ENCODE measurements around the gene AP1G1.
"Not testable (repeated sequence)": the region's sequence is repeated elsewhere in the genome, so short reads cannot be mapped to it uniquely, and the experiment has no call there.

The AP1G1 gene

DNA sequence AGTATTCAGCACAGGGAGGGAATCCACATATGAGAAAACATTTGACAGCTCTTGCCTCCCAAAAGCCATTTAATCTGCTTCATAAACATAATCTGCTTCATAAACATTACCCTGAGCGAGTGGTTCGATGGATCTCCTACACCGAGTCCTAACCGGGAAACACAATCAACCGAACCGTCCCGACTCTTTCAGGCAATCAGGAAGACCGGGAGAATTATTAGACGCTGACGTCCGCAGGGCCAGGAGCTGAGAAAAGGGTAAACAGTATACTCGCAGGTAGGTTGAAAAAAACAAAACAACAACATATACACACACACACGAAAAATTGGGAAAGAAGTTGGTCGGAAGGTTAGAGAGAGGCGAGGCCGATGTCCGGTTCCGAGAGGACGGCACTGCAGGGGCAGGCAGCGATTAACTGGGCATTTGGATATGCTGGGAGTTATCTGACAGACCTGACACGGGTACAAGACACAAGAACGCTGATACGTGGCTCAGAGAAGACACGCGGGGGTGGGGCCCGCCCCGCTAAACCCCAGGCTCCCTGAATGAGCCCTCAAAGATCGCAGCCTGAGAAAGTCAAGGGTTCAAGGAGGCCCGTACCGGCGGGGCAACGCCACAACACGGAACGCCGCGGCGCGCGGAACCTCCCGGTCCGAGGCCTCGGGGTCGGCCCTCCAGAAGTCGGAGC lies 585 bp downstream of the AP1G1 start:
- DNase-seq = no peak

DNA sequence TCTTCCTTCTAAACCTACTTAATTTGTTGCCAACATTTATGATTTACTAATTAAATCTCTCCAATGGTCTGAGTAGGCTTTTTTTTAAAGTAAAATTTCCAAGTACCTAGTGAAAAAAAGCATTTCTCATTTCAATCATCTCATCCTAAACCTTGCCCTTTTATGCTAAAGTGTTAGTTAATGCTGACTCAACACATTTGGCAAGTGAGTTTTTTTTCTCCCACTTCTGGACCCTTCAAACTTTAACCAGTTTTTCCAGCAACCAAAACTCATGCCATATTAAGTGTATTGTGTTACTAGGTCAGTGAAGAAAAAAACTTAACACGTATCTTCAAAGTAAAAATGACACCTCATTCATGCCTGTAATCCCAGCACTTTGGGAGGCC lies 5.3 kb downstream of the AP1G1 start:
- DNase-seq = no peak

DNA sequence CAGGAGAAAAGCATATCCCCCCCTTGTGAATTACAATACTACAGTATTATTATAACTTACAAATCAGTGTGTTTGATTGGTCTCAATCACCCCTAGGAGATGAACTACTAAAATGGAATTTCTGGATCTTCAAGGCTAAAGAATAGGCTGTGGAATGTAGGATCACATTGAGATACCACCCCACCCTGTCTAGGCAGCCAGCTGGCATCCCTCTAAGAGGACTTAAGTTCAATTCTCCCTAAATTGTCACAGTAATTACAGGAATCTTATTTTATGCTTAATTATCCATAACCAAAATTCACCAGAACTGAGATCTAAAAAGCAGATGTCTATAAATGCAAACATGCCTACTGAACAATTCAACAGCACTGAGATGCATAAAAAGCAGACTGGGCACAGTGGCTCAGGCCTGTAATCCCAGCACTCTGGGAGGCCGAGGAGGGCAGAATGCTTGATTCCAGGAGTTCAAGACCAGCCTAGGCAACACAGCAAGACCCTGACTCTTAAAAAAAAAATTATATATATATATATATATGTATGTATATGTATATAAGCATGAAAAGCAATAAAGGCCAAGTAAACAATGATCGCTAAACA lies 12.0 kb downstream of the AP1G1 start:
- DNase-seq = no peak

DNA sequence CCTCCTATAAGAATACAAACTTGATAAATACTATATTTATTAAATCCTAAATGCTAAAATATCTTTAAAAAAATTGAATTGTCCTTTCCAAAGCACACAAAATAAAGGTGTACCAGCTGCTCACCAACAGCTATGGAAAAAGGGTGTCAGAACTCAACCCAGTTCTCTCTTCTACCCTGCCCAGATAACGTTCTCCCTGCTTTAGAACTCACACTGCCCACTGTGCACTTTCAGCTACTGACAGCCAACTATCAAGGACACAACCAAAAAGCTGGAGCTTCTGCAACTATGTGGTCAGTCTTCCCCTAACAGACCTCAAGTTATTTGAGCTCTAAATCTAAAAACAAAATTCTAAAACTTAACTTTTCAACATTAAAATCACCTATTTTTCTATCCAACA lies 13.7 kb downstream of the AP1G1 start:
- DNase-seq = no peak

DNA sequence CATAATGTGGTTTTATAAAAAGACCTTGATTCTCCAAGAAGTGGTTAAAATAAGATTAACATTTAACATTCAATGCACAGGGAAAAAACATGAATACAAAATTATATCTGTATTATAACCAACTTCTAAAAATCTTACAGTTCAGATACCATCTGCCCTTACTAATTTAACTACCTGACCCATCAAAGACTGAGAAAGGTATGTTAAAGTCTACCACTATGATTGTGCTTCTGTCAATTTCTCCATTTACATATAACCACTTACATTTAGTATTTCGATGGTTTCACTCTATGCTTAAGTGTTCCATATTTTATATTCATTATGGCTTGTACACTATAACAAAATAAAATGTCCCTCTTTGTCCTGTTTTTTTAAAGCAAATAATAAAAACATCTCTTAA lies 14.6 kb downstream of the AP1G1 start:
- no peak for DNase-seq

DNA sequence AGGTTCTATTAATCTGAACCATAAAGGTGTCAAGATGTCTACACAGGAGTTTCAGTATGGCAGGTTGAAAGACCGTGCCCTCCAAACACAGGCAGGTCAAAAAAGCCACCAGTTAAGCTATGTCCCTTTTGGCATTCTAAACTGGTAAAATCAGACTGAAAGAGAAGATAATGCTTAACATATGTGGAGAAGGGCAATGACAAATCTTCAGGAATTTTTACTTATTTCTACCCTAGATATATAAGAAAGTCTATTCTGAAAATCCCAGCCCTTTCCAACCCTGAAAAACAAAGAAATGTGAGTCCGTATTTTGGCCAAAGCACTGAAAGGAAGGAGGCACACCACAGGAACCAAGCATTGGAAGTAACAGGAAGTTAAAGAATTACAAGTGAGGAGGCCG lies 16.5 kb downstream of the AP1G1 start:
- no peak for DNase-seq

DNA sequence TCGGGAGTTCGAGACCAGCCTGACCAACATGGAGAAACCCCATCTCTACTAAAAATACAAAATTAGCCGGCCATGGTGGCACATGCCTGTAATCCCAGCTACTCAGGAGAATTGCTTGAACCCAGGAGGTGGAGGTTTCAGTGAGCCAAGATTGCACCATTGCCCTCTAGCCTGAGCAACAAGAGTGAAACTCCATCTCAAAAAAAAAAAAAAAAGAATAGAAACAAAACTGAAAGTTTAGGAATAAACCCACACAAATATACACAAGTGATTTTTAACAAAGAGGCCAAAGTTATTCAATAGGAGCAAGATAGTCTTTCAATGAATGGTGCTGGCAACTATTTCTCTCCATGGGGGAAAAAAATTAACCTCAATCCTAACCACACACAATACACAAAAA lies 18.3 kb downstream of the AP1G1 start:
- DNase-seq = not testable (repeated sequence)

DNA sequence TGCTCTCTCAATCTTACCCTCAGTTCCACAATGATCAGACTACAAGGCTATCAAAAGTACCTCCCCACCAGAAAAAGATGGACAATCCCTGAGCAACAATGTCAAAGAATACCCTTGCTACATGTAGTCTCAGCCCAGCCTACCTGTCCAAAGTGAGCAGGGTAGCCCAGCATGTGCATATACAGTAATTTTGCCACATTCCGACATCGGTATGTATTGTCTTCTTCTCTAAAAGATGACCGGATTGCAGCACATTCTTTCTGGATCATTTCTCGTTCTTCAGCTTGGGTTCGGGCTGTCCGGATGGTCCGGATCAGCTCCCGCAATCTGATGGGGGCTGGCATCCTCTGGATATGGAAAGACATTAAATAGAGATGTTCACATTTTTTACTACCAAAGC lies 19.5 kb downstream of the AP1G1 start:
- DNase-seq = no peak

DNA sequence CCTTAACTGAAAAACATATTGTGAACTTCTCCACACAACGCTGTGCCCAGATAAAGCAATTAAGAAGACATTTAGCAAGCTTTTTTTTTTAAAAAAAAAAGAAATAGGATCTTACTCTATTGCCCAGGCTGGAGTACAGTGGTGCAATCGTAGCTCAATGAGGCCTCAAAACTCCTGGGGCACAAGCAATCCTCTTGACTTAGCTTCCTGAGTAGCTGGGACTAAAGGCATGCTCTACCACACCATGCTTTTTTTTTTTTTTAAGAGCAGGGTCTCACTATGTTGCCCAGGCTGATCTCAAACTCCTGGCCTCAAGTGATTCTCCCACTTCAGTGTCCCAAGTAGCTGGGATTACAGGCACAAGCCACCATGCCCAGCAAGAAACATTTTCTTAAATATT lies 20.1 kb downstream of the AP1G1 start:
- no peak for DNase-seq

DNA sequence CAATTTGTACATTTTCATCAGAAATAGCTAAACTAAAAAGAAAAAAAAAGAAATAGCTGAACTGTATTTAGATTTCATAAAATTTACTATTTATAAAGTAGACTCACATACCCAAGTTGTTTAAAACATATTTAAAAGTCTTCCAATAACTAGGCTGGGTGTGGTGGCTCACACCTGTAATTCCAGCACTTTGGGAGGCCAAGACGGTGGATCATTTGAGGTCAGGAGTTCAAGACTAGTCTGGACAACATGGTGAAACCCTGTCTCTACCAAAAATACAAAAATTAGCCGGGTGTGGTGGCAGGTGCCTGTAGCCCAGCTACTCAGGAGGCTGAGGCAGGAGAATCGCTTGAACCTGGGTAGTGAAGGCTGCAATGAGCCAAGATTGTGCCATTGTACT lies 23.5 kb downstream of the AP1G1 start:
- not testable (repeated sequence) for DNase-seq

DNA sequence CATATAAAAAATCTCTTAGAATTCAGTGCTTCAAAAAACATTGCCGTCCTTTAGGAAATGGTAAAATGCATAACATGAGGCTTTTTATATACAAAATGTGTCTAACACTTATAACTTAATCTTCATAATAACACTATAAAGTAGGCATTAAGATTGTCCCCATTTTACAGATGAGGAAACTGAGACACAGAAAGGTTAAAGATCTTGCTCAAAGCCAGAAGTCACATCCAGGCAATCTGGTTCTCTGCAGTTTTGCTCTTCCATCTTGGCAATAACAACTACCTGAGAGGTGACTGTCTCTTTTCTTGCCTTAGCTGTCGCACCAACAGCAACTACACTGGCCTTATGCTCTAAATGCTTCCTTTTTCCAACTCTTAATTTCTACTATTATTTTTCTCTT lies 24.5 kb downstream of the AP1G1 start:
- DNase-seq = no peak

DNA sequence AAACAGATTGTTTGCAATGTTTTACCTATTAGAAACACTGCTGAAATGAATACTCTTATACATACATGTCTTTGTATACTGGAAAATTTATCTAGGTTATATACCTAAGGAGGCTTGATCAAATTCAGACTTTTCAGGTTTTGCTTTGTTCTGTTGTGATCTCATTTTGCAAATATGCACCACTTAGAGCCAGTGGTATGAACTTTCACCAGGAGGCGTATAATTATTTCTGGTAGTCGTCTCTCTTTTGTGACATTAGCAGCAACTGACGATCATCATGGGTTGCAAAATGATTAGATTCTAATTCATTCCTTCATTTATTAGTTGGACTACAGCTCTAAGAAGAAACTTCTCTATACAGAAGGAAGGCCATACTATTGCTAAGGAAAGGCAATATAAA lies 26.9 kb downstream of the AP1G1 start:
- no peak for DNase-seq

DNA sequence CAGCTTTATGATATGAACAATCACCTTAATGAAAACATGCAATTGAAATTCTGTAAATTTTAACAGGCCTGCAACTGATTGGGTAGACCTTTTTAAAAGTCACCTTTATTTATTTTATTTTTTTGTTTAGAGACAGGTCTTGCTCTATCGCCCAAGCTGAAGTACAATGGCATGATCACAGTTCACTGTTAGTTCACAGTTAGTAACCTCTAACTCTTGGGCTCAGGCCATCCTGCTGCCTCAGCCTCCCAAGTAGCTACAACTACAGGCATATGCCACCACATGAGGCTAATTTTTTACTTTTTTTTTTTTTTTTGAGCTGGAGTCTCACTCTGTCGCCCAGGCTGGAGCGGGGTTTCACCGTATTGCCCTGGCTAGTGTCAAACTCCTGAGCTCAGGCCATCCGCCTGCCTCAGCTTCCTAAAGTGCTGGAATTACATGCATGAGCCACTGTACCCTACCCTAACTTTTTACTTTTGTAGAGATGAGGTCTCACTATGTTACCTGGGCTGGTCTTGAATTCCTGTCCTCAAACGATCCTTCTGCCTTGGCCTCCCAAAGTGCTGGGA lies 28.0 kb downstream of the AP1G1 start:
- DNase-seq = no peak

DNA sequence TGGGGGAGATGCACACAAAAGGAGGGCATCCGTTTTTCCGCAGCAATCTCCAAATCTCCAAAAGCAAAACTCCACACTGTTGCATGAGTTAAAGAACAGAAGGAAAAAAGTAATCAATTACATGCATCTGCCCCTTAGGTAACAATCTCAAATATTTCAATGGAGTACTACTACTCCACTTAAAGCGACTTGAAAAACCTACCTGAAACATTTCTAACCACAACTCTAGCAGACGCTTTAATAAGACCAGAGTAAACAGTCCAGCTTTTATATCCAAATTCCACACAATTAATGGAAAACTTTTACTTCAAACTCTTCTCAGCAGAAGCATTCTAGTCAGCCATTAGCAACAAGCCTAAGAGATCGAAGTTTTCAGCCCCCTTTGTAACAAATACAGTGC lies 29.9 kb downstream of the AP1G1 start:
- DNase-seq = no peak

DNA sequence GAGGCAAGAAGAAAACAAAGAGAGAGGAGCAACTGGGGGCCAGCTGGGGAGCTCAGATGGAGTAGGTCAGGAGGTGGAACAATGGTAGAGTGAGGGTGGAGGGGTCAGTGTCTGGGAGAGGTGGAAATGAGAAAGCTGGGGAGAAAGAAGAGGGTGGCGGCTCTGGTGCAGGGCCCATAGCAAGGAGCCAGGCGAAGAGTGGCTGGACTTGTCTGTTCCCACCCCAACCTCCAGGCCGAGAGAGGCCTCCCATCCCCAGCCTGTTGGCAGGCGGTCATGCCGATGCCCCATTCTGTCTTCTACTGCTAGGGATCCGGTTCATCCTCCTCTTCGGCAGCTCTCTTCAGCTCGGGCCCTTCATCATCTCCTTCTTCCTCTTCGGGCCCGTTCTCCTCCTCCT lies 31.3 kb downstream of the AP1G1 start:
- no peak for DNase-seq

DNA sequence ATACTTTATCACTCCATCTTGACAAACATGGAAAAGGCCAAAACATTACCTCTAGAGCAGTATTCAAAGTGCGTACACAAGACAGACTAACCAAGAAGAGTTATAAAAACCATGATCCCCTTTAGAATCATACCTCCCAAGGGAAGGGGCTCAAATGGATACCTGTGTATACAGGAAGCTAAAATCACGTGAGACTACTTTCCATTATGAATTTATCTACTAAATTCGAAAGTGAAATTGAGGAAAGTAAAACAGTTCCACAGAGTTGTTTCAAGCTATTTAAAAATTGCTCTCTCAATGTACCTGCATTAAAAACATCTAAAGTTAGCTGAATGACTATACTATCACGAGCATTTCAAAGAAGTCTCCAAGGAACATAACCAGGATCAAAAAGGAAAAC lies 32.7 kb downstream of the AP1G1 start:
- DNase-seq = no peak

DNA sequence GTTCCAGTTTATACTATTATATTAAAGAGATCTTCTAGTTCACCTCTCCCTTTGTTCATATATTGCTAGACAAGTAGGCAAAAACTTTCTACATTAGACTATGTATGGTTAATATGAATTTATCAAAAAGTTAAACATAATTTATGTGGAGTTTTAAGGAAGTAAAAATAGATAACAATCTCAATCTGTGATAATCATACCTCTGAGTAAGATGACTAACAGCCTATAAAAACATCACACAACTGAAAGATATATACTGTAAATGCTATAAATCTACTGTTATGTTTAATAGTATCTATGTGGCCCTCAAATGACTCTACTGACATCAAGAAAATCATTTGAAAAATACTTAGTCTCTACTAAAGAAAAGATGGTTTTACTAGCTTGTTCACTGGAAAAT lies 37.1 kb downstream of the AP1G1 start:
- DNase-seq = no peak

DNA sequence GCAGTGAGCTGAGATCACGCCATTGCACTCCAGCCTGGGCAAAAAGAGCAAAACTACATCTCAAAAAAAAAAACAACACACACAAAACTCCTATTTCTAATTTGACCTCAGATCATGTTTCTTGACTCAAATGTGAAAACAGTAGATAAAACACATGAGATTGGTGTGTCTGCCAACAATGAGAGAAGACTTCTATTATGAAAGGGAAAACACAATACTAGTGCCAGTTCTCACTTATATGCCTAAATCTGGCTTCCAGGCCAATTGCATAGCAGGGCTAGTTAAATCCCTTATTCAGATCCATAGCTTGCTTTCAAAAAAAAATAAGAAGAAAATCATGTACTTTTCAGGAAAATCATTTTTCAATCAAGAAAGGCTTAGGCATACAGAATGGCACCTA lies 39.4 kb downstream of the AP1G1 start:
- DNase-seq = no peak

DNA sequence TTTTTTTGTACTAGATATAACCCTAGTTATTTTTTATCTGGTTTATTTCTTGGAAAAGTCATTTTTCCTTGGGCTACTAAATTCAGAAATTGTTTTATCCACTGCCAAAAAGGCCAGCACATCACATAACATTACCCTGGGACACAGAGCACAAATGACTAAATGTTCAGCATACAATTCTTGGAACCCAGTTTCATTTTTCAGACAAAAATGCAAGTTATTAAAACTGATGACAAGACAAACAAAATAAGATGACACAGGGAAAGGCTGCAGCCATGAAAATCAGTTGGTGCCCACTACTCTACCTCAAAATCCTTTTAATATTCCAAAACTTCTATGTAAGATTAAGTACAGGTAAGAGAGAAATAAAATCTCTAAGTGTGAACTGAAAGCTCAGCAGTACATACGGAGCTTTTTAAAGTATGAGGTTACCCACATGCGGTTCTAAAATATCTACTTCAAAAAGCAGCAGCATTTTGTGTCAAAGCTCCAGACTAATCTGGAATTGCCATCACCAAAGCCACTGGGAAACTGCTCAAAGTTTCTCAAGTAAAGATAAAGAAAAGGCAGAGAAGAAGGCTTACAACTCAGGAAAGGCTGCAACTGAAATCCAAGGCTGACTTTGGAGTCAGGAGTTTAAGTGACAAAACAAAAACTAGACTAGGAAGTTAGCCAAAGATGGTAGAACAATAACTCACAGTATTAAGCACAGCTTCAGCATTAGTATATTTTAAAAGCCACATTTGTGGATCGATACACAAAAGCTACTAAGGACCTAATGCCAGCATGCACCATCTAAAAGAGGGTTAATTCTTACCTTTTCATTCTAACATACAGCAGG lies 41.4 kb downstream of the AP1G1 start:
- DNase-seq = no peak

DNA sequence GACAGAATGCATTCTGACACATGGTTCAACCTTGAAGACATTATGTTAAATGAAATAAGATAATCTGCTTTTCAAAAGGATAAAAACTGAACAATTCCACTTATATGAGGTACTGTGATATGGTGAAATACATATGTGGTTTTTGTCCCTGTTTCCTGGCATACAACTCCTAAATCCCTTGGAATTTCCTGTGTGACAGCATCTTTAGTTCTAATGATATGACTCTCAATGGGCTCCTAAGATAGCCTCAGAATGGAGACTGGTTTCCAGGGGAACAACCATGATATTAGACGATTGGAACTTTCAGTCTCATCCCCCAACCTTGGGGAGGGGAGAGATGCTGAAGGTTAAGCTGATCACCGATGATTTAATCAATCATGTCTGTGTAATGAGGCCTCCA lies 46.4 kb downstream of the AP1G1 start:
- no peak for DNase-seq

DNA sequence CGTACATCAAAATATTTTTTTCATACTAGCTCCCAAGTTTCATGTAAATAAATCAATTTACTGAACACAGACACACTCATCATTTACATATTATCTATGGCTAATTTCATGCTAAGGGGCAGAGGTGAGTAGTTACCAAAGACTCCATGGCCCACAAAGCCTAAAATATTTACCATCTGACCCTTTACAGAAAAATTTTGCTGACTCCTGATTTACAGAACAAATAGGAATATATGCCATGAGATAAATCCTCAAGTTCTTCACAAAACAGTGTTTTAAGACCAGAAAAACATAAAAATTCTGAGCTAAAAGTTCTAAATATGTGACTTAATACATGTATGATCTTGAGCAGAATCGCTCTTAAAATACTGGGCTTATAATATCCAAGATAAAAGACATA lies 47.5 kb downstream of the AP1G1 start:
- DNase-seq = no peak

DNA sequence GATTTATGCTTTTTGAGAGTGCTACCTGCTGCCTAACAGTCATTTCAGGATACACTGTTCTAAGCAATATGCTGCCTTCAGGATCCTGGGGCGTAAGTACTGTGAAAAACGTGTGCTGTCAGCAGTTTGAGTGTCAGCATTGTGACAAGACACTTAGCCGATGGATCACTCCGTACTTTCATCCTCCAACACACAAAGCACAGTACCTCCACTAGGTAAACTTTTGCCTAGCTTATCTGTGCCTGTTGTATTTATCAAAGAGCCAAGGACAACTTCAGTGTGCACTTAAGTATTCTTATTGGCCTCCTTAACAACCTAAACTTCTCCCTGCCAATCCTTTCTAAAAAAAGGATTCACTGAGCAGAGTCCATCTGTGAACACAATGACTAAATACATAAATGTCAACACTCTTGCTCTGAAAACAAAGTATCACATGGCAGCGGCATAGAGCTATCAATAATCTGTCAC lies 50.3 kb downstream of the AP1G1 start:
- no peak for DNase-seq

DNA sequence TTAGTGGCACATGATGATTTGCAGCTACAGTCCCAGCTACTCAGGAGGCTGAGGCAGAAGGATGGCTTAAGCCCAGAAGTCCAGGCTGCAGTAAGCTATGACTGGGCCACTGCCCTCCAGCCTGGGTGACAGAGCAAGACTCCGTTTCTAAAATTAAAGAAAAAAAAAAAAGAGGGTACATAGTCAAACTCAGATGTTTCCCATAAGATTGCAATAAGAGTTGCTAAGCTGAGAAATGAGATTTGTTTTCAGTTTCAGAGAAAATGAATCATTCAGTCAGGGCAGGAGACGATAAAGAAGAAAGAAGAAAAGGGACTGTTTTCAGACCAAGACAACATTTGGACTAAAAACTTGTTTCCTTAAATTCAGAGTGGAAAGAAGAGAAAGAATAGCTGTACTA lies 54.0 kb downstream of the AP1G1 start:
- DNase-seq = no peak

DNA sequence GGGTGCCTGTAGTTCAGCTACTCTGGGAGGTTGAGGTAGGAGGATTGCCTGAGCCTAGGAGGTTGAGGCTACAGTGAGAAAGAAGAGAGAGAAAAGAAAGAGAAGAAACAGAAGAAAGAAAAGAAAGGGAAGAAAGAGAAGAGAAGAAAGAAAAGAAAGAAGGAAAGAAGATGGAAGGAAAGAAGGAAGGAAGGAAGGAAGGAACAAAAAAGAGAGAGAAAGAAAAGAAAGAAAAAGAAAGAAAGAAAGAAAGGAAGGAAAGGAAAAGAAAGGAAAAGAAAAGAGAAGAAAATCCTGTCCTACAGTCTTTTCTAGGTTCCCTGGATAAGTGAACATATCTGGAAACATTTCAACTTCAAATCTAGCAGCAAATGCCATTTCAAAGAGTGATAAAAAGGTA lies 54.5 kb downstream of the AP1G1 start:
- no peak for DNase-seq

Data from DMS79 treated with DMSO at 0.1 percent for 48 hours (cell line).